NOMO-1 treated with dmso at 0.1 percent for 144 hours (cell line): ENCODE results near the gene GULP1.
"Not testable (repeated sequence)": the region's sequence is repeated elsewhere in the genome, so short reads cannot be mapped to it uniquely, and the experiment has no call there.

Experiments used
- DNase-seq: peaks from one replicate; lab custom pipeline; 2025; ENCODE audit not compliant: unreplicated experiment; lab: John Stamatoyannopoulos, UW

Gene GULP1

DNA sequence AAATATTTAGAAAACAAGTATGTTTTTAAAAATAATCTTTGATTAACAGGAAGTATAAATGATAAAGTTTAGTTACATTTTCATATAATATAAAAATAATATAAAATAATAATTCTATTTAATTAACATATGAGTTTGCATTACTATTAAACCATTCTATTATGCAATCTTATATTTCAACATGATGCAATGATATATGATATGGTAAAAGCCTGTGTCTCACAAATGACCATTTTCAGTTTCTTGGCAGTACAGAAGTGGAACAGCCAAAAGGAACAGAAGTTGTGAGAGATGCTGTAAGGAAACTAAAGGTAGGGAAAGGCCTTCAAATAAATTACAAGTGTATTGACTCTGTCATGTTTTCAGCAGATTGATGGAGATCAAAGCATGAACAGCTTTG is 230.8 kb downstream of the GULP1 start:
- DNase-seq: no peak

DNA sequence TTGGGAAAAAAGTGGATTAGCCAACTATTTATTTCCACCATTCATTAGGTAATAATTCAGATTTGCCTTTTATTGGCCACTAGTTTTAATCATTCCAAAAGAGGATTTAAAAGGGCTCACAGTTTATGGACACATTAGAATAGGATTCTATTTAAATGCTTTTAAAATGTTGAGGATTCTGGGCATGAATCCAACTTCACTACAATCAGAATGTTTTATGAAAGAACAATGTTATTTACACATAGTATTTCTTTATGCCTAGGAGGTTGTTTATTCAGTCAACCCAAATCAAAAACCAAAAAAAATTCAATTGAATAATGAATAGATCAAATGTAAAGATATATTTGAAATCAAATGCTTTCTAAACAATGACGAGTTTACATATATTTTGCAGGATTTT is 232.2 kb downstream of the GULP1 start:
- no peak for DNase-seq

DNA sequence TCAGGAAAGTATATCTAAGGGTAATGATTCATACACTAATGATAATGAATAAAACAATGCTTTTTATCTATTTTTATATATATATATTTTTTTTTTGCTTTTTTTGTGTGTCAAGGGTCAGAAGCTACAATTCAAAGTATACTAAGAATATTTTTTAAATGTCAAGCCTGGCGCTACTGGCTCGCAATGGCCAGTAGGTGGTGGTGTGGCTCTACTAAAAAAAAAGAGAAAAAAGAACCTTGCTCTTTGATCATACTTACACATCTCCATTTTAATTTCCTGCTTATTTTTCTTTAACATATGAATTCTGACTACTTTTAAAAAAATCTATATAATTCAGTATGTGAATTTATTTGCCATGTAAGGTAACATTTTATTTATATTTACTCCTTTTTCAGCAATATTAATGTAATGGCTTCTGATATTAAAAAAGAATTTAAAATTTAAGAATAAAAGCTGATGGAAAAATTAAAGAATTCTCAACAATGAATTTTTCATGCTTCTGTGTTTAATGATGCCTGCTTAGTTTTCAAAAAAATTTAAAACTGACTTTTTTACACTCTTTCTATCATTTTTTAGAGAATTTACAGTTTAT is 232.9 kb downstream of the GULP1 start:
- DNase-seq: peak; percentile 28

DNA sequence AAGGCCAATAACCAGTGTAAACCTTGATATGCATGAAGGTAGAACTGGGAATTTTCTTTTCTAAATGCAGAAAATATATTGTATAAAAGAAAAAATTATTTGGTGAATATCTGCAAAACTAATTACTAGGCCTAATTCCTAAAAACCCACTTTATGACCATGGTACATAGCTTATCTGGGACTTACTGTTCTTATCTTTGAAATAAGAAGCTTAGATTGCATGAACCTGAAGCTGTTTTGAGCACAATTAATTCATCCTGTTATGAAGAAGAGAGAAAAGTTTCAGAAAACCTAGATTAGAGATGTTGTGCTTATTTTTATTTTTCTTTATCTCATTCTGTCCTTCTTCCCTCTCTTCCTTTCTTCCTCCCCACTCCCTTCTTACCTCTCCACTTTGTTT is 235.0 kb downstream of the GULP1 start:
- DNase-seq: no peak

- DNase-seq: no peak
These were observed 235.5 kb downstream of the GULP1 start for GRCh38 chr2:188527141-188527540.

DNA sequence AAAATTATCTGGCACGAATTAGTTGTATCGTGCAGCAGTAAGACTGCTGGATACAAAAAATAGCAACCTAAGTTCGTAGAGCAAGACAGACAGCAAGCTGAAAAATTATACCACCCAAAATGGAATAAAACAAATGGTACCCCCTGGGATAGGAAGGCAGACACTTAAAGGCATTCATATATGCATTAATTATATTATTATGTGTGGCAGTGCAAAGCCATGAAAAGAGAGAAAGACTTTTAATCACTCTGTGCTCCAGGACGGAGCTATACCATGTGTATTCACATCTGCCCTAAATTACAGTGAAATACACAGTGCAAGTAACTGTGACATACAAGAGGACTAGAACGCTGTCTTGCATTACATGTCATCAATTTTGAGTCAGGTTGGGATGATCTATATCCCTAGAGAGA is 235.9 kb downstream of the GULP1 start:
- no peak for DNase-seq

DNA sequence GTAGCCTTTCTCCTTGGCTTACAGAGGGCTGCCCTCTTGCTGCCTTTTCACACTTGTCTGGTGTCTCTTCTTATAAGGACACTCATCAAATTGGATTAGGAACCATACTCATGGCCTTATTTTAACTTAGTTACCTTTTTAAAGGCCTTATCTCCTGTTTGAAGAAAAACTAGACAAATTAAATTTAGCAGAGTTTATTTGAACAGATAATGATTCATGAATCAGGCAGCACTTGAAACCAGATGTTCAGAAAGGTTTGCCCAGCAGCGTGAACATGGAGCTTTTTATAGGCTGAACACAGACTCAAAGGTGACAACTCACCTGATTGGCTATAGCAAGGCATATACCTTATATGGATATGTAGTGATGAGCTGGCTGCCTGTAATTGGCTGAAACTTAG is 238.0 kb downstream of the GULP1 start:
- DNase-seq: no peak

DNA sequence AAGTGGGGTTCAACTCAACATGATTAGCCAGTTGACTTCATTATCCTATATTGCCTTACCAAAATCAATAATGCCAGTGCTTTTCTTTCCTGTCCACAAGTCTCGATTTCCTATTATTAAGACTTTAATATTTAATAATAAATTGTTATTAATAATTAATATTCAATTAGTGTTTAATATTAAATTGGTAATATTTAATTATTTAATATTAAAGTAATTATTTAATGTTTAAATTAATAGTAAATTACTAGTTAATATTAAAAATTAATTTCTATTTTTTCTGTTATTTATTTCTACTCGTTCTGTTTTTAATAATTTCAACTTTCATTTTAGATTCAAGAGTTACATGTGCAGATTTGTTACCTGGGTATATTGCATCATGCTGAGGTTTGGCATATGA is 243.2 kb downstream of the GULP1 start:
- no peak for DNase-seq

- DNase-seq: no peak
These were observed 260.0 kb downstream of the GULP1 start for GRCh38 chr2:188551671-188552070.

DNA sequence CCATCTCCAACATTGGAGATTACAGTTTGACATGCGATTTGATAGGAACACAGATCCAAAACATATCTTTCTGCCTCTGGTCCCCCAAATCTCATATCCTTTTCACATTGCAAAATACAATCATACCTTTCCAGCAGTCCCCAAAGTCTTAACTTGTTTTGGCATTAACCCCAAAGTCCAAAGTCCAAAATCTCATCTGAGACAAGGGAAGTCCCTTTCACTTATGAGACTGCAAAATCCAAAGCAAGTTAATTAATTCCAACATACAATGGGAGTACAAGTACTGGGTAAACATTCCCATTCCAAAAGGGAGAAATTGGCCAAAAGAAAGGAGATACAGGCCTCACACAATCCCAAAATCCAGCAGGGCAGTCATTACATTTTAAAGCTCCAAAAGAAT is 265.4 kb downstream of the GULP1 start:
- no peak for DNase-seq

GRCh38 chr2:188559455-188559854 is 267.8 kb downstream of the GULP1 start:
- DNase-seq: not testable (repeated sequence)

DNA sequence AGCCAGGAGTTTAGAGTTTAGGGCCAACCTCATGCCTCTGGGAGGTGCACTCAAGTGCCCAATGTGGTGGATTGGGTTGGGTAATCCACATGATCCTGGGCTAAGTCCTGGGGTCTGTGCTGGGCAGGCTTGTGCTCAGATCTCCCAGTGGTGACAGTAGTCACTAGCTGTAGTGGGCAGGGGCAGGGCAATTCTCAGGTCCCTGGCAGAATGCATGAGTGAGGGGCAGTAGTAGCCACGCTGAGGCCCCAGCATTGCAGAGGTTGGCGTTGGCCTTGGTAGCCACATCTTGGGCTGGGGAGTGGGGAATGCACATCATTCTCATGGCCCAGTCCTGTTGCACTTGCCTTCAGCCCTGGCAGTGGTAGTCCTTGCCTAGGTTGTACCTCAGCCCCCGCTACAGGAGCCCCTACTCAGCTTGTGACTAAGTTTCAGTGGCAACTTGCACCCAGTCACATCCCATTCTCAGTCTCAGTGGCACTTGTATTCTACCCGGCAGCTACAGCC is 269.9 kb downstream of the GULP1 start:
- no peak for DNase-seq

- no peak for DNase-seq
These were observed 277.9 kb downstream of the GULP1 start for GRCh38 chr2:188569431-188570165.

DNA sequence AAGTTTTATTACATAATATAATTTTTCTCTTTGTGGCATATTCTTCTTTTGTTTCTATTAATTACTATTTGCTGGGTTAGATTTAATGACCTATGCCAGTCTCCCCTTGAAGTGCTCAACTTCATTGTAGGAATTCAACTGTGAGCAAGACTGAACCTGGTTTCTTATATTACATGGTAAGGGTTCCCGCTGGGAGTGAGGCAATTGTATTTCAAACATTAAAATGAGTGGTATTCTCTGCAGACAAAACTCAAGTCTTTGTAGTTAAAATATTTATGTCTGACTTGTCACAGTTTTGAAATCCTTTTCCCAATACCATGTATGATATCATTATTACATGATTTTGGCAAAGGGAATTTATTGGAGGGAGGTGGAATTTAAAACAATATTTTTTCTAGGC is 278.7 kb downstream of the GULP1 start:
- no peak for DNase-seq

GRCh38 chr2:188571543-188572303 is 280.0 kb downstream of the GULP1 start:
- DNase-seq: no peak

DNA sequence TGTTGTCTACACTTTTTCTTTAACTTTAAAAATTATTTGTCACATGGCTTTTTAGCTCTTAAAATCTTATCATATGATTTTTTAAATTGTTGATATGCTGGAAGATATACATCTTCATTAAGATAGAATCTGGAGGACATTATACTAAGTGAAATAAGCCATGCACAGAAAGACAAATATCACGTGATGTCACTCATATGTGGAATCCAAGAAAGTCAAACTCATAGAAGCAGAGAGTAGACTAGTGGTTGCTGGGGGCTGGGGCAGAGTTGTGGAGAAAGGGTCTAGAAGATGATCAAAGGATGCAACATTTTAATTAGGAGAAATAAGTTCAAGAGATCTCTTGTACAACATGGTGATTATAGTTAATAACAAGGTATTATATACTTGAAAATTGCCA is 280.9 kb downstream of the GULP1 start:
- no peak for DNase-seq

GRCh38 chr2:188573453-188573852 is 281.8 kb downstream of the GULP1 start:
- DNase-seq: no peak

DNA sequence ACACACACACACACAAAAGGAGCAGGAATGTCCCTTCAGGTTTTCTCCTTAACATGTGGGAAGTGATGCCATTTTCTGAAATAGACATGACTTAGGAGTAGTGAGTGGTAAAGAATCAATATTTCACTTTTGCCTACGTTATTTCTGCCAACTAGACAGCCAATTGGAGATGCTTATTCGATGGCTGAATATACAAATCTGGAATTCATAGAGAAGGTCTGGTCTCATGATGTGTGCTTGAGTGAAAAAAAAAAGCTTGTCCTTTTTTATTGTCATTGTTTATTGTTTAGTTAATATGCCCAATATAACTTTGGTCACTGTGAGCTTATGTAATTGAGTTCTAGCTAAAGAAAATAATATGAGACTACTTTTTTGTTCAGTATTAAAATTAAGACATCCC is 284.3 kb downstream of the GULP1 start:
- DNase-seq: no peak

DNA sequence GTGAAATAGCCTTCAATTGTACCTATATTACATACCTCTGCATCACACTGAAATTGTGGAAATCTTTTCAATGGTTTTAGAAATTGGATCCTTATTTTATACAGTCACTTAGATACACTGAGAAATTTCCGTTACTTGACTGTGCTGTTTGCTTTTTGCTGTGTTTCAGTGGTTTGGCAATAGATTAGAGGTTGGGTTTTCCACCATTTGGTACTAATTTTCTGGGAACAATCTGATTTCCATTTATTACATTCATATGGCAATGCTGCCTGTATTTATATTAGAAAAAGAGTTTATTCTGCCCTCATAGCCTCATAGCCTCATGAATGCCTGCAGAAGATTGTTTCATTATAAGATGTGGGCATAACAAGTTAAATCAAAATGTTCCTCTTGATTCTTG is 285.0 kb downstream of the GULP1 start:
- no peak for DNase-seq

GRCh38 chr2:188577231-188577630 is 285.6 kb downstream of the GULP1 start:
- DNase-seq: no peak

DNA sequence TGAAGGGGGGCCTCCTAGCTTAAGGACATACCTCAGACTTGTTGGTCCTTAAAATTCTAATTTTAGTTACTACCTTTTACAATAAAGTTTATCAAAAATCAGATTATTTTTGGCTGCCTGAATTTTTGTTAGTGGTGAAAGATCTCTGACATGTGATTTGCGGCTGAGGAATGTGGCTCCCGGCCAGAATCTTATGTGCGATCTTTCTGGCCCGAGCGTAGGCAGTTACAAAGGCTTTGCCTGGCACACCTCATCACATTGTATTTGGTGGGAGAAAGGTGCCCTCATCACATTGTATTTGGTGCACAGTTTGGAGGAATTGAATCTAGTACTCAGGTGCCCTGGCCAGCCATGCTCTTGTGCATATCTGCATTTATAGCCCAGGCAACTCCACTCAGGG is 289.1 kb downstream of the GULP1 start:
- DNase-seq: no peak

DNA sequence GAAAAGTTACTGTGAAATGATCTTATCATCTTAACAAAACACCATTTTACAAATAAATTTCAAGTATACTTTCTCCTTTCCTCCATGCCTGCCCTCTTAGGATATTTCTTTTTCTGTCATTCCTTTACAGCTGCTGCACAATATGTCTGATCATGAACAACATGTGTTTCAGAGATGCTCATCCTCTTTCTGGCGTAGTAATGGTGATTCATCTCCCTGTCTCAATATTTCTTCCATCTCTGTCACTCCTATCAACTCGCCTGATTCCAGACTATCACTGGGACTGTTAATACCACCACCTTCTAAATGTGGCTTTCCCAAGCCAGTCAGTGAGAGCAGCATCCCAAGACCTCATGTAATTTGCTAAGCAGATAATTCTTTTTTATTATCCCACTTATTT is 290.5 kb downstream of the GULP1 start:
- no peak for DNase-seq
